Tibial artery (tissue), 4 donors: Measurements from ENCODE around the gene TADA3.

ENCODE experiments used
- DNase-seq, 2 donors: peaks; one replicate each; pipeline ENCODE4 v3.0.0-alpha.2; 2019
- H3K27ac ChIP-seq, 2 donors: fragments of 200-600 bp; sonication (generic) in 1 of 2; 1 replicate in 1 of 2; 2 replicates in 1 of 2; pipeline ENCODE4 v1.5.1; 2018 to 2019; ENCODE audit warnings: mild to moderate bottlenecking in 1 of 2
- H3K27me3 ChIP-seq, 2 donors: fragments of 200-600 bp; sonication (generic) in 1 of 2; one replicate each; pipeline versions ENCODE4 v1.5.1 to v1.6.0; 2016 to 2019
- H3K36me3 ChIP-seq, 3 donors: fragments of 200-600 bp; sonication (generic) in 2 of 3; one replicate each; pipeline ENCODE4 v1.5.1; 2016 to 2019; ENCODE audit warnings: mild to moderate bottlenecking in 2 of 3
- H3K4me1 ChIP-seq, 4 donors: fragments of 200-600 bp; sonication (generic) in 2 of 4; 1 replicate in 3 of 4; 2 replicates in 1 of 4; pipeline ENCODE4 v1.5.1; 2016 to 2019
- H3K4me3 ChIP-seq, 2 donors: fragments of 200-600 bp; sonication (generic) in 1 of 2; 1 replicate in 1 of 2; 2 replicates in 1 of 2; pipeline ENCODE4 v1.5.1; 2018 to 2019; ENCODE audit warnings: mild to moderate bottlenecking in 2 of 2
- H3K9me3 ChIP-seq, 3 donors: fragments of 200-600 bp; sonication (generic) in 1 of 3; one replicate each; pipeline ENCODE4 v1.5.1; 2016 to 2019
- intact Hi-C: fragments of 100-400 bp; cut with DNase I; formaldehyde crosslinking; loops from one replicate; pipeline ENCODE4 v1.15.0; 2023; ENCODE audit warnings: low total_unique reads
- TF ChIP-seq, protein P1 (sequence below), 2 experiments: fragments of 200-600 bp in 1 of 2; fragments of 450-650 bp in 1 of 2; IDR thresholded peaks; one replicate each; pipeline ENCODE4 v1.5.1; 2017 to 2019; ENCODE audit warnings: antibody characterized with exemption in 2 of 2, mild to moderate bottlenecking in 1 of 2, moderate library complexity in 1 of 2

TADA3 gene

GRCh38 chr3:9747267-9747666, 45.0 kb downstream of the TADA3 start:
- no peak overlapping the region for H3K4me3 ChIP-seq
- DNase-seq = no peak
- TF ChIP-seq, protein P1, sequence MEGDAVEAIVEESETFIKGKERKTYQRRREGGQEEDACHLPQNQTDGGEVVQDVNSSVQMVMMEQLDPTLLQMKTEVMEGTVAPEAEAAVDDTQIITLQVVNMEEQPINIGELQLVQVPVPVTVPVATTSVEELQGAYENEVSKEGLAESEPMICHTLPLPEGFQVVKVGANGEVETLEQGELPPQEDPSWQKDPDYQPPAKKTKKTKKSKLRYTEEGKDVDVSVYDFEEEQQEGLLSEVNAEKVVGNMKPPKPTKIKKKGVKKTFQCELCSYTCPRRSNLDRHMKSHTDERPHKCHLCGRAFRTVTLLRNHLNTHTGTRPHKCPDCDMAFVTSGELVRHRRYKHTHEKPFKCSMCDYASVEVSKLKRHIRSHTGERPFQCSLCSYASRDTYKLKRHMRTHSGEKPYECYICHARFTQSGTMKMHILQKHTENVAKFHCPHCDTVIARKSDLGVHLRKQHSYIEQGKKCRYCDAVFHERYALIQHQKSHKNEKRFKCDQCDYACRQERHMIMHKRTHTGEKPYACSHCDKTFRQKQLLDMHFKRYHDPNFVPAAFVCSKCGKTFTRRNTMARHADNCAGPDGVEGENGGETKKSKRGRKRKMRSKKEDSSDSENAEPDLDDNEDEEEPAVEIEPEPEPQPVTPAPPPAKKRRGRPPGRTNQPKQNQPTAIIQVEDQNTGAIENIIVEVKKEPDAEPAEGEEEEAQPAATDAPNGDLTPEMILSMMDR (IDR thresholded peaks at IDR 0.05) = no peak
- intact Hi-C loops = no loop called here
- H3K27ac ChIP-seq = no peak overlapping the region
- no peaks in the 10 kb centered on the region for H3K27me3 ChIP-seq
- peaks cover 52 to 73% (median 64%) of the 10 kb centered on the region in 3 donors for H3K36me3 ChIP-seq
- peaks cover 0 to 30% (median 22%) of the 10 kb centered on the region in 4 donors for H3K4me1 ChIP-seq
- no peaks in the 10 kb centered on the region for H3K9me3 ChIP-seq

DNA sequence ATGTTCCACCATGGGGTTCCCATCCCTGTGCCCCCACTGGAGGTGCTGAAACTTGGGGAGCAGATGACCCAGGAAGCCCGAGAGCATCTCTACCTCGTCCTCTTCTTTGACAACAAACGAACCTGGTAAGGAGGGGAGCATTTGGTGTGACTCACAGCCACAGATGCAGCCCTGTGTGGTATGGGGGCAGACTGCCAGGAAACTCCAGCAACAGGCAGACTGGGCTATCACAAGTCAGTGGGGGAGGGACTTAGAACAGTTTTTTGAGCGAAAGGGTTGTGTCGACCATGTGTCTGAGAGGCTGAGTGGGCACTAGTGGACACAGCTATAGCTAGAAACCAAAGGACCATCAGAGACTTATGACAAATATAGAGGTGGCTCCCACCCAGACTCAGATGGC, 45.9 kb downstream of the TADA3 start:
- H3K27ac ChIP-seq = no peak overlapping the region
- peaks cover 62 to 73% (median 71%) of the 10 kb centered on the region in 3 donors for H3K36me3 ChIP-seq
- no peaks in the 10 kb centered on the region for H3K27me3 ChIP-seq
- no peaks in the 10 kb centered on the region for H3K9me3 ChIP-seq
- H3K4me1 ChIP-seq = peaks cover 0 to 22% (median 16%) of the 10 kb centered on the region in 4 donors
- no peak for DNase-seq
- TF ChIP-seq, protein P1 (IDR thresholded peaks at IDR 0.05) = no peak
- intact Hi-C loops = no loop called here
- no peak overlapping the region for H3K4me3 ChIP-seq

DNA sequence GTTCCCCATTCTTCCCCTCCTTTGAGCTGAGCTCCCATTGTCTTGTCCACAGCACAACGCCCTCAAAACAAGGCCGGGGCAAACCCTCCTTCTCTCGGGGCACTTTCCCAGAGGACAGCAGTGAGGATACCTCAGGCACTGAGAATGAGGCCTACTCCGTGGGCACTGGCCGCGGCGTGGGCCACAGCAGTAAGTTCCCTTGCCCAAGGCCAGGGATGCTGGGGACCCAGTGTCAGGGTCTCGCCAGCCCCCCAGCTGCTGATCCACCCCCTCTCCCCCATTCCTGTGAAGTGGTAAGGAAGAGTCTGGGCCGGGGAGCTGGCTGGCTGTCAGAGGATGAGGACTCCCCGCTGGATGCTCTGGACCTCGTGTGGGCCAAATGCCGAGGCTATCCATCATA, 46.8 kb downstream of the TADA3 start:
- DNase-seq = no peak
- H3K36me3 ChIP-seq = peaks cover 70 to 80% (median 79%) of the 10 kb centered on the region in 3 donors
- no peak overlapping the region for H3K4me3 ChIP-seq
- no peaks in the 10 kb centered on the region for H3K9me3 ChIP-seq
- H3K27ac ChIP-seq = no peak overlapping the region
- no peaks in the 10 kb centered on the region for H3K27me3 ChIP-seq
- intact Hi-C loops = no loop called here
- H3K4me1 ChIP-seq = peaks cover 0 to 14% (median 9%) of the 10 kb centered on the region in 4 donors
- TF ChIP-seq, protein P1 (IDR thresholded peaks at IDR 0.05) = no peak

- TF ChIP-seq, protein P1 (IDR thresholded peaks at IDR 0.05) = no peak
- peaks cover 0 to 8% (median 4%) of the 10 kb centered on the region in 4 donors for H3K4me1 ChIP-seq
- H3K4me3 ChIP-seq = no peak overlapping the region
- H3K36me3 ChIP-seq = peaks cover 83 to 93% (median 92%) of the 10 kb centered on the region in 3 donors
- DNase-seq = no peak
- no peaks in the 10 kb centered on the region for H3K9me3 ChIP-seq
- H3K27me3 ChIP-seq = no peaks in the 10 kb centered on the region
- intact Hi-C loops = no loop called here
- no peak overlapping the region for H3K27ac ChIP-seq
Observed at GRCh38 chr3:9744162-9744561, 48.1 kb downstream of the TADA3 start.

DNA sequence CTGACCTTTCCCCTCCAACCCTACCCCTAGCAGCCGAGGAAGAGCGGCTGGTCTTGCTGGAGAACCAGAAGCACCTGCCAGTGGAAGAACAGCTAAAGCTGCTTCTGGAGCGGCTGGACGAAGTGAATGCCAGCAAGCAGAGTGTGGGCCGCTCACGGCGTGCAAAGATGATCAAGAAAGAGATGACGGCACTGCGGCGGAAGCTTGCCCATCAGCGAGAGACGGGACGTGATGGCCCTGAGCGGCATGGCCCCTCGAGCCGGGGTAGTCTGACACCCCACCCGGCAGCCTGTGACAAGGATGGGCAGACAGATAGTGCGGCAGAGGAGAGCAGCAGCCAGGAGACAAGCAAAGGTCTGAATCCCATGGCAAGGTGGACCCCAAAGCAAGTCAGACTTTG, 48.7 kb downstream of the TADA3 start:
- TF ChIP-seq, protein P1 (IDR thresholded peaks at IDR 0.05) = no peak

GRCh38 chr3:9742560-9742959, 49.7 kb downstream of the TADA3 start:
- Histone ChIP-seq H3K27me3 (no peaks in the 10 kb centered on the region), H3K36me3 (peaks cover 89 to 100% (median 100%) of the 10 kb centered on the region in 3 donors), H3K4me3 (no peak overlapping the region), H3K9me3 (no peaks in the 10 kb centered on the region), H3K4me1 (no peaks in the 10 kb centered on the region), H3K27ac (no peak overlapping the region)
- no peak for DNase-seq
- TF ChIP-seq, protein P1 (IDR thresholded peaks at IDR 0.05) = no peak
- intact Hi-C loops = no loop called here

More for the DNA sequence above, 48.7 kb downstream of the TADA3 start:
- DNase-seq = no peak
- intact Hi-C loops = no loop called here
- Histone ChIP-seq H3K36me3 (peaks cover 89 to 99% (median 99%) of the 10 kb centered on the region in 3 donors), H3K4me3 (no peak overlapping the region), H3K9me3 (no peaks in the 10 kb centered on the region), H3K27ac (no peak overlapping the region), H3K27me3 (no peaks in the 10 kb centered on the region), H3K4me1 (peaks cover 0 to 2% (median 0%) of the 10 kb centered on the region in 4 donors)
